ENCODE data around the gene EPHB6.

EPHB6 gene

DNA sequence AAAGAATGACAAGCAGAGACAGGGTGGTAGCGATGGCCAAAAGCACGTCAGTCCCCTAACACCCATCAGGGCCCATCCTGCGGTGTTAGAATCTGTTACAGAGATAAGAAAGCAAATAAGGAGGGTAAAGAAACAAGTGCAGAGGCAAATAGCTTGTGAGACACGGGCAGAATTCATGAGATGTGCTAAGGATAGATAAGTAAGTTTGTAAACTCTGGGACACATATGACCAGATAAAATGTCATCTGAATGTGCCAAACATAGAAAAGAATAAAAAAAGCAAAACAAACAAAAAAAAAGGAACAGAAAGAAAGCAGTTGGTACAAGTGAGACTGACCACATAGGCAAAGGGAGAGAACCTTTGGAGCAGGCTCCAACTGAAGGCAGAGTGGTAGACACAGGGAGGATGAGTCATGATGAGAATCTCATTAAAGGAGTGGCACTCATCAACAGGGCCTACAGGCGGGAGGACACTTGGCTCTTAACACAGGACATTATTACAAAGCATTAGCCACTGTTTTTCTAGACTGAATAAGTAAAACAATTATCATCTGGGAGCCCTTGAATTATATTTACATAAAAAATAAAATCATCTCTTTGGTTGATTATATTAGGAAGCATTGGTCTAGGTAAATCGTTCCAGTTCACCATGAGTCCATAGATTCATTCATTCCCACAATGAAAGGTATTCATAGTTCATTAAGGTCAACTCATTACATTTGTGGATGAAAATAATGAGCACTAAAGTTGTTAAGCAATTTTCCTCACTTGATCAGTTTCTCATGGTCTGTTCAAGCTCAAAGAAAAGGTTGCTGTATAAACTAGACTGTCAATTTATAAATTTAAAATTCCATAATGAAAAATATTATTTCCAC lies 21.5 kb upstream of the EPHB6 start:
- no peak for DNase-seq

DNA sequence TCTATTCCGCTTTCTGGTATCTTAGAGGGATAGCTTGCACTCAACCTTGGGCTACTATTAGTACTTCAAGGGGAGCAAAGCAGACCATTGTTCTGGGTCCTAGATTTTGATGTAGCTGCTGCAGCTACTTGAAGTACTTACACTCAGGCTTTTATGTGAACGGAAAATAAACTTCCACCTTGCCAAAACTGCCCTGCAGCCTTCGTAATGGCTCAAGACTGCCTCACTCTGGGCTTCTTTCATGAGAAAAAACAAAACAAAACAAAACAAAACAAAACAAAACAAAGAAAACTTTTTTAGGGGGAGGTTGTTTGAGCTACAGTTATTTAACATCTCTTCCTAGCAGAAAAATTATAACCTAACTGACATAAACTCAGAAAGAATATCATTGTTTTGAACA lies 19.4 kb upstream of the EPHB6 start:
- no peak for DNase-seq

DNA sequence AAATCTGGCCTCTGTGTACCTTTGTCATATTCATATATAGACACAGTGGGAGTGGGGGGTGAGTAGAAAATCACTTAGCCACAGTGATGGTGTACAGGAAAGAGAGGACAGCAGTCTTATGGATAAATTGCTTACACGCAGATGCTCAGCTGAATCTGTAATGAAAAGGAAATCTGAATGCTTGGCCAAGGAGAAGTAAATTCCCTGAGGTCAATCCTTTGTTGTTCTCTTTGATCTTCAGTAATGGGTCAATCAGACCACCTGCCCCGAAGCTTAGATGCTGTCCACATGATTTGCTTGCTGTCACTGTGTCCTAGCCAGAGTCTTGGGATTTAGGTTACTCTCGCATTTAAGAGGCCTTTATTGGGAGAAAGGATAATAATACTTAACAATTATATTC lies 18.4 kb upstream of the EPHB6 start:
- DNase-seq: no peak

DNA sequence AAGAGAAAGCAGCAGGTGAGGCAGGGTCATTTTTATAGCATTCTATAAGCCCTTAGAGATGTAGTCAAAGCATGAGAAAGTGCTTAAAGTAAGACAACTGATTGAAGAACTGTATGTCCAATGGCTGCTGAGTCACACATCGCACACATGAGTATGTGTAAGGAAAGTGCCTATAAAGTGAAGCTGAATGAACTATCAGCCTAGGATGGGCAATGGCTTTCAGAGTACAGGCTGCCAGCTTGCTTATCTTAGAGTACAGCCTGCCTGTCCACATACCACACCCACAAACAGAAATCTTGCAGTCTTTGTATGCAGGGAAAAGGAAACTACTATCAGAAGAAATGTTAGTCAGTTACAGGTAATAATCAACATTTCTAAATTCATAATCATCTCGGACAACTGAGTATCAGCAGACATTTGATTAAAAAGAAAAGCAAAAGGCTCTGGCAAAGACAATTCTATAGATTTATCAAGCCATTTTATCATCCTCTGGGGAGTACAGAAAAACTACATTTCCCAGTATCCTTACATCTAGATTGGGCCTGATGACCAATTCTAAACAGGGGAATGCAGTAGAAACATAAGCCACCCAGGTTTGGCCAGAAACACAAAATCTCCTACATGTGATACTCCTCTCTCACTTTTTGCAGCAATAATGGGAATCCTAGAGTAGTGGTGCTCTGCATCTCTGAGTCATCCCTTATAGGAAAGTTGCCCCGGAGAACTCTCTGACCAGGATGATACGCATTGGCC lies 16.2 kb upstream of the EPHB6 start:
- DNase-seq: no peak

DNA sequence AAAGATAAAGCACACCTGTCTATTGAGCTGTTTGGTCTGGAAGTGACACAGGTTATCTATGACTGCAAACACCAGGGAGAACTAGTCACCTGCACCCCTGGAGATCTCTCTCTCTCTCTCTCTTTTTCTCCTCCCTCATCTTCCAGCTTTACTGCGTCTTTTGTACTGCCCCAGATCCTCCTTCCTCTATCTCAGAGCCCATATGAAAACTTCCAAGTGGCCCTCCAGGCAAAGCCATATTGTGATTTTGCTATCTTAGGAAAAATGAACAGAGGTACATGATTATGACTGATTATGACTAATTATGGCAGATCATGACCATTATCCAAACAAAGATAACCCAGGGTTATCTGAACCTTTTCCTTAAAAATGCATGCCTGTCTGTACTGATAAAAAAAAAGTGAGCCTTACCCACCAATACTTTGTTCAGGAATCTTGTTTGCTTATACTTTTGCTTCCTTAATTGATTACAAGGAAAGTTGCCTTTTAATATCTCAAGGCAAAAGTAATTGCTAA lies 12.6 kb upstream of the EPHB6 start:
- no peak for DNase-seq

DNA sequence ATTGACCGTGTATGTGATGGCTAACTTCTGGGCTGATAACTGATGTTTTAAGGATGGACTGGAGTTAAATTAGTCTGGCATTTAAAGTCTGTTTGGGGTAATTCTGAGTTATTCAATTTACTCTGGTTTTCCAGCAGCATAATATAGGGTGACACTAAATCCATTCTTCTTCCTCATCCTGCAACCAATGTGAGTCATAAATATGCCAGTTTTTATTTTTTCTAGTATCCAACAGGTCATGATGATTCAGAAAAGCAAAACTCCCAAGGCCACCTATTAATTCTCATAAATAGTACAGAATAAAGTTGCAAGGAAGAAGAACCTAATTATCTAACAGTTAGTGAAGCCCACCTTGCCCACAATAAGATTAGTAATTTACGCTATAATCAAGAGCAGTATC lies 7.5 kb upstream of the EPHB6 start:
- no peak for DNase-seq

DNA sequence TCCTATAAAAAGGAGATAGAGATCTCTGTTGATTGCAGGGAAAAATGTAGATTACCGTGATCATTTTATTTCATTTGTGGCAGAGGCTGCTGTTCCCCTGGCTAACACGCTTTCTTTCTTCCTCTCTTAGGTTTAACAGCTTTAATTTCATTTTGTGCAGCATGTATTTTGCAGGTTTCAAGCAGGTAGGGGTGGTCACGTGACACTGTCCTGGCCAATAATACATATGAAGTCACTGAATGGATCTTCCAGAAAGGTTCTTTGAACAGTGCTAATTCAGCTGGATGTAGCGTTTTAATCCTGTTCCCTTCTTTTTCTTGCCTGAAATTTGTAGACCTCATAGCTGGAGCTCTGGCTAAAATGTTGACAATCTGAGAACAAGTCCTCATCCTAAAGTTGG lies 3.6 kb upstream of the EPHB6 start:
- no peak for DNase-seq

DNA sequence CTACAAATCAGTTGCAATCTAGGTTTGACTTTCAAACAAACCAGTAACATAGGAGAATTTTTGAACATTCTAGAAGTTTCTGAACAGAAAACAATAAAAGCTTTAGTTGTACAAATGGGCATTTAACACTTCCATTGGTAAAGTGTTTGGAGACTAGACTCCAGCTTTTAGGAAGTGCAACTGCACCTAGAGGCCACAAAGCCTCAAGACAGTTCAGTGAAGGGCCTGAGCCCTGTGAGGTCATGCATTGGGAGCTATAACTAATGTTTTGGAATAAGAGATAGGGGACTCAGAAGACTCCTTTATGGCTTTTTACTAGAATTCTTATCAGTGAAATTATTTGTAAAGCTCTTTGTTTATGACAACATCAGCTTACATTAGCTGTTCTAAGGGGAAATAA lies 3.0 kb upstream of the EPHB6 start:
- DNase-seq: no peak

DNA sequence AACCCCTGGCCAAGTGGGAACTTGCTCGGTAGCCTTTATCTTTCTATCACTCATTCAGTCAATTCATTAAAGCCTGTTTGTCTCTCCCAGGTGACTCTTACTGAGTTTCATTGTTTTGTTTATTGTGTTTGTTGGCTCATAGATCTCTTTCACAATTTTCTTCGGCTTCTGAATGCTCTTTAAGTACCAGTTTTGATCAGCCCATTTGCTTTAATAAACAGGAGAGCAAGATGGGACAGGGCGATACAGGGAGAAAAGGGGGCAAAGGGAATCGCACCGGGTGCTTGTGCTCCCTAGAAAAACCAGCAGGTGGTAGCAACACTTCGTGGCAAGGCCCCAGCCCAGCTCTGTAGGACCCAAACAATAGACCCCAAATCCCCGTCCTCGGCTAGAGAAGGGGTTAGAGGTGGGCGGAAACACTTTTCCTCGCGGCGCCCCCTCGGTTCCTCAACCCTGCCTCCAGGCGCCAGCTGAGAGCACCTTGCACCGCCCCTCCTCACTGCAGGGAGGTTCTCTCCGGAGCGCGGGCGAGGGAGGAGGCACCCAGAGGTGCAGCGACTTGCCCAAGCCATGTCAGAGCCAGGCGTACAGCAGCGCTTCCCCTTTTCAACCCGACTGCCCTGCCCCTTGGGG lies 1.0 kb upstream of the EPHB6 start:
- DNase-seq: no peak

DNA sequence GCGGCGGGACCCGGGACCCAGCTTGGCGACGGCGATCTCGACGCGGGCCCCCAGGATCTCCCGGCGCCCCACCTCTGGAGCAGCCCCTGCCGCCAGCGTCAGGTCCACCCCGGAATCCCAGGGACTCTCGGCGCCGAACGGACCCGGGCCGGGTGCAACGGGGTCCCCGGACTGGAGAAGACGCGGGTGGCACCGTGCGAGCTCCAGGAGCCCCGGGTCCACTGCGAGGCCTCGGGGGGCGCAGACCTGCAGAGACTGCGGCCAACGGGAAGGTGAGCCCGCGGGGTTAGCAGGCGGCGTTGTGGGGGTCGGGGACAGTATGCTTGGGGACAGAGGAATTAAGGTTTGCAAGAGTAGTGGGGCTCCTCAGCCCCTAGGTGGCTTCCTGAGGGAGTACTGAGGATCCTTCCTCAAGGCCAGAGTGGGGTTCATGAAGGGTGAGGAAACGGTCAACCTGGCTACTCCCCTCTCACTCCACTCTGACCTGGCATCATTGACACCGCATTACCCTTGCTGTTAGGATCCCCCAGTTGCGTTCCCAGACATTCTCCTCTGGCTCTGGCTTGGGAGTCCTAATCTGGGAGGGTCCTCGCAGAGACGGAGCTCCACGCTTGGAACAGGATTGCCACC lies 353 bp downstream of the EPHB6 start:
- peak; percentile 77 for DNase-seq

DNA sequence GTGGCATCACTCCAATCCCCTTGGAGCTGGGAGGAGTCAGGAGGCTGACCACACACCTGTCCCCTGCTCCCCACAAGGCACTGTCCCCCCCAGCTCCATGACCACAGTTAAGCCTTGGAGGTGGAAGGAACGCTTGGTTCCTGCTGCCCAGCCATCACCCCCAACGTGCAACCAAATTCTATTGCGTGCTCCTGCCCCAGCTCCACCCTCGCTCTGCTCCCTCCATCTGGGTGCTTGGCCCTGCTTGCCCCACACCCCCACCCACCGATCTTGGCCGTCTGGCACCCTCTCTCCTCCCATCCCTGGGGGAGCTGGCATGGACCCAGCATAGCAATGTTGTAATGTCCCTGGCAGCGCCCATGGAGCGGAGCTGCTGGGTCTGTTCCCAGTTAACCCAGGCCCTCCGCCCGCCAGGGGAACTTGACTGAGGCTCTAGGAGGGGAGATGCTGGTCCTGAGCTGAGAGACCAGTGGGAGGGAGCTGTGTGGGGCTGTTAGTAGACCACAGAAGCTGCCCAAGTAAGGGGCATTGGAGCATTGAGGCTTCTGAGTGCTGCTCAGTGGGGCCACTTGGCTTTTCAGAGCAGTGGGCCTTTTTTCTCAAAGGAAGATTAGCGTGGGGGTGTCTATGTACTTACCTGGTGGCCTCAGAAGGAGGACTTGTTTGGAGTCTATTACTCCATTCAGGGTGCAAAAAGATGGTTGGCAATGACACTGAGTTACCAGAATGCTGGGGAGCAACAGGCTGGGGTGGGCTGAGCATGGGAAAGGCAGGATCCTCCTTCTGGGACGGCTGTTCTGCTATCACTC lies 1.1 kb downstream of the EPHB6 start:
- no peak for DNase-seq

DNA sequence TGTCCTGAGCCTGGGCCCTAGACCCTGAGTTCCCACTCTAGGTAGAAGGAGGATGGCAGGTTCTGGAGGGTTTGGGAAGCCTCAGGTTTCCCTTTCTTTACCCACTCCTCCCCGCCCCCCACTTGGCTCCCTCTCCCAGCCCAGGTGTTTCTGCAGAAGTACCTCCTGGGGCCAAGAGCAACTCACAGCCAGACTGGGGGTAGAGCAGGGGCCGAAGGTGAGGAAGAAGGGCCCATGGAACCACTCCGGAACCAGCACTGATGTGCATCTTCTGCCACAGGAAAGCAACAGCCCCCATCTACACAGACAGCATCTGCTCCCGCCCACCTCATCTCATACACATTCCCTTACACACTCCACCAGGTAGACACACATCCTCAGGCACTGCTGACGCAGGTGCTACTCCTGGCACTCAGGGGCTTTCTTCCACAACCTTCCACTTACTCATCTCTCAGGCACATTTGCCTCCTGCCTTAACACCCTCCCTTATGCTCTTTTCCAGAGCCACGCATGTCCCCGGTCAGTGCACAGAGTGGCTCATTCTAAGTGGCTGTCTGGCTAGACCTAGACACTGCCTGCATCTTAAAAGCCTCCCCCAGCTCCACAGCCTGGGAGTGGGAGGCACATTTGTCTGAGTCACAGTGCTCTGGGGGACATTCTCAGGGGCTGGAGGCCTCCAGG lies 1.8 kb downstream of the EPHB6 start:
- DNase-seq: no peak

DNA sequence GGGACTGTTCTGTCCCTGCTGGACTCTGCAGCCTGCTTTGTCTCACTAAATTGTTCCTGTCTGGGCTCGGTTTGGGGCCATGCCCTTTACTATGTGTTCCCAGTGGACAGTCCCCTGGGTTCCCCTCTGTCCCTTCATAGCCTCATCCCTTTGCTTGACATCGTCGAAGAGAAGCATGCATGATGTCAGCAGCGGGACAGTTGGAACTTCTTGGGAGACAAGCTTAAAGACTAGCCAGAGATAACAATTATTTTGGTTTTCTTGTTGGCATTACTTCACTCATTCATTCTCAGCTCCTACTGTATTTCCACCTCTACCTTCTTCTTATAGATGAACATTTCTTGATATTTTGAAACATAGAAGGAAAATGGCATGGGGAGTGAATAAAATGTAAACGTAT lies 2.7 kb downstream of the EPHB6 start:
- DNase-seq: no peak

DNA sequence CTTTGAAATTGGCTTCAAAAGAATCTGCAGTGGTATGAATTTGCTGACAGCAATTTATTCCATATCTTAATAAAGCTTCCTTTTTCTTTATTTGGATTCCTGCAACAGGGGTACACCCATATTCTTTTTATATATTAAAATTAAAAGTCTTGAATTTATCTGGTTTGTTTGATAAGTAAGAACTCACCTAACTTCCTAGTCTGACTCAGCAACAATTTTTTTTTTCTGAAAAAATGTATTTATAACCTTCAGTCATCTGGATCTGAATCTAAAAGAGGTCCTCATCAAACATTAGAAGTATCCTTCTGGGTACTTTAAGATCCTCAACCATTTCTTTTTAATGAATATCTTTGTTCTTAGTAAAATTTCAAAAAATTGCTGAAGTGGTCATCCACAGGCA lies 4.5 kb downstream of the EPHB6 start:
- no peak for DNase-seq

DNA sequence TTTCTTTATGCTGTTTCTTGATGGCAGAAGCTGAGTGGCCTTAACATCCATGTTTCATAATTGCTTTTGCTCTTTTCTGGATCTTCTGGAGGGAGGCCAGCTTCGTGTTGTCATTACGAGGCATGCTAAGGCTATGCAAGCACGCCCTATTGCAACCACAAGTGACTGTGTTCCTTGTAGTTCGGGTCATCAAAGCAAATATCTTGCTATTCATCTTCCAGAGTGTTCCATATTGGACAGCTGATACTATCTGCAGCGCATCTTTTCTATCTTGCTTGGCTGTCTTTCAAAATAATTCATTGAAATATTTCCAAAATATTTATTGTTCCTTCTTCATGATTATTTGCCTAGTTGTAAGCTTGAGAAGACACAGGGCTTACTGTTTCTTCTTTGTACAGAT lies 5.0 kb downstream of the EPHB6 start:
- no peak for DNase-seq

DNA sequence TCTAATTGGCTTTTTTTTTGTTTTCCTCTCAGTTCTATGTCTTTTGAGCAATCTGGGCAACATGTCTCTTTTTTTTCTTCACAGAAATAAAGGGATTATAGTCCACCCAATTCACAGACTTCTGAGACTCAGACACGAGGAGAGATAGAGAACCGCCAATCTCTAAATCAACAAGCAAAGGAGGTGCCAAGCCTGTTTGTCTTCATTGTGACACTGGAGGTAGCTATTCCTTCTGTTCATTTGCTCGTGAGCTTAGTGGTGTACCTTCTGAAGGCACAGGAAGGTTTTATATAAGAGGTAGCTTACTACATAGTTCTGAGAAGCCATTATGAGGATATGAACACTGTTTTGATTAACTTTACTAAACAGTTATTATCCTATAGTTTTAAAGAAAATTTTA lies 6.1 kb downstream of the EPHB6 start:
- no peak for DNase-seq

DNA sequence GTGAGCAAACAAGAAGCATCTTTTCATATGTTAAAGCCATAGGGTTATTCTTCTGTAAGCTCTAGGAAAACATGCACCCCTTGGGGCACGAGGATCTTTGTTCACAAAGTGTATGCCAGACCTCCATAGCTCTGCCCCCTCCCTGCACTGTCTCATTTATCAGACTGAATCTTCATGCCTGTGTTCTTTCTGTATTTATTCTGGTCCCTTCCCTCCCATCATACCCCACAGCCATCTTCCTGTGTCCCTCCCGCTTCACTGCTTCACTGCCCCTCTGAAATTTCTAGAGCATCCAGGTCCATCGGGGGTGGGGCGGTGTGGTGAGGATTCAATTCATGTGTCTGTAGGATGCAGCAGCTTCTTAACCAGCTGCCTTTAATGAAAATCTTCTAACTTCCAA lies 7.5 kb downstream of the EPHB6 start:
- DNase-seq: no peak

DNA sequence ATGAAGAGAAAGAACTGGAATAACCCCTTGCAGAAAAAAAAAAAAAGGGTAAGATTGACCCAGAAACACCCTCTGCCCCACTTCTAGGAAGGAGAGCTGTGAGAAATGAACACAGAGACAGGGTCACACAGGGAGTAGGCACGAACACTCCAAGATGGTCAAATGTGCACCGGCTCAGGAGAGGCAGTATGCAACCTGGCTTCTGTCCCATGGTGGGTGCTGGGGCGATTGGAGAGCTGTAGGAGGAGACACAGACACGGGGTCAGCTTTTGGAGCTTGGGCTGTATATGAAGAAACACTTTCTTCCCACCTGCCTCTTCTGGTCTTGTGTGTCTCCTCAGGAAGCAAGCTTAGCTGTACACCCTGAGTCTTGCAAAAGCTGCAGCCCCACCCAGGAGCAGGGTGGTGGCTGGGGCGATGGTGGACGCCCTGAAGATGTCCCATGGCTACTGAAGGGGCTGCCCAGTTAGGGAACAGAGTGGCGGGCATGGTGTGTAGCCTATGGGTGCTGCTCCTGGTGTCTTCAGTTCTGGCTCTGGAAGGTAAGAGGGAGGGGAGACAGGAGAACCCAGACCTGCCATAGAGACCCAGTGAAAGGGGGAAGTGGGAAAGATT lies 8.0 kb downstream of the EPHB6 start:
- DNase-seq: no peak

DNA sequence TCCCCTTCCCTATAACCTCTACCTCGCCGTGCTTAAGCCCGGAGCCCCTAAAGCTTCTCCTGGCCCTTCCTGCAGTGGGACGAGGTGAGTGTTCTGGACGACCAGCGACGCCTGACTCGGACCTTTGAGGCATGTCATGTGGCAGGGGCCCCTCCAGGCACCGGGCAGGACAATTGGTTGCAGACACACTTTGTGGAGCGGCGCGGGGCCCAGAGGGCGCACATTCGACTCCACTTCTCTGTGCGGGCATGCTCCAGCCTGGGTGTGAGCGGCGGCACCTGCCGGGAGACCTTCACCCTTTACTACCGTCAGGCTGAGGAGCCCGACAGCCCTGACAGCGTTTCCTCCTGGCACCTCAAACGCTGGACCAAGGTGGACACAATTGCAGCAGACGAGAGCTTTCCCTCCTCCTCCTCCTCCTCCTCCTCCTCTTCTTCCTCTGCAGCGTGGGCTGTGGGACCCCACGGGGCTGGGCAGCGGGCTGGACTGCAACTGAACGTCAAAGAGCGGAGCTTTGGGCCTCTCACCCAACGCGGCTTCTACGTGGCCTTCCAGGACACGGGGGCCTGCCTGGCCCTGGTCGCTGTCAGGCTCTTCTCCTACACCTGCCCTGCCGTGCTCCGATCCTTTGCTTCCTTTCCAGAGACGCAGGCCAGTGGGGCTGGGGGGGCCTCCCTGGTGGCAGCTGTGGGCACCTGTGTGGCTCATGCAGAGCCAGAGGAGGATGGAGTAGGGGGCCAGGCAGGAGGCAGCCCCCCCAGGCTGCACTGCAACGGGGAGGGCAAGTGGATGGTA lies 9.2 kb downstream of the EPHB6 start:
- DNase-seq: no peak
